Measurements from ENCODE around the gene PPFIBP1.

The PPFIBP1 gene

GRCh38 chr12:27493260-27493940, 30.6 kb upstream of the PPFIBP1 start:
- no peak overlapping the region for H2BK5ac ChIP-seq (ENCODE audit: low read depth, low read length, poor library complexity)
- no CpG with 5 or more reads among the region's 6 CpGs for WGBS (ENCODE audit: extremely low coverage, insufficient coverage, insufficient read length)
- no peaks in the 10 kb centered on the region for H3K79me1 ChIP-seq (ENCODE audit: low read length)

GRCh38 chr12:27497446-27497845, 26.6 kb upstream of the PPFIBP1 start:
- no peak for DNase-seq
- H3K18ac ChIP-seq (ENCODE audit: low read length), result no peak overlapping the region
- WGBS (ENCODE audit: extremely low coverage, insufficient coverage, insufficient read length), result no CpG with 5 or more reads among the region's 3 CpGs
- no peak overlapping the region for H3K14ac ChIP-seq (ENCODE audit: low read length)
- no peak overlapping the region for H2BK120ac ChIP-seq (ENCODE audit: insufficient read depth, low read length, poor library complexity)
- no peaks in the 10 kb centered on the region for H3K79me1 ChIP-seq (ENCODE audit: low read length)
- H3K9ac ChIP-seq (ENCODE audit: low read length), result no peak overlapping the region
- H3K4me2 ChIP-seq (ENCODE audit: low read length), result no peak overlapping the region
- no peak overlapping the region for H2BK5ac ChIP-seq (ENCODE audit: low read depth, low read length, poor library complexity)
- no peak overlapping the region for H4K91ac ChIP-seq (ENCODE audit: low read depth, low read length)
- H3K79me2 ChIP-seq (ENCODE audit: control insufficient read depth, insufficient read depth, low read length, poor library complexity), result no peaks in the 10 kb centered on the region
- no peak overlapping the region for H3K23ac ChIP-seq (ENCODE audit: low read length)
- no peak overlapping the region for H2BK12ac ChIP-seq (ENCODE audit: low read length)
- no peak overlapping the region for H4K12ac ChIP-seq (ENCODE audit: low read depth, low read length)
- no peak overlapping the region for H3K27ac ChIP-seq (ENCODE audit: low read depth, low read length)
- no peak overlapping the region for H2AFZ ChIP-seq (ENCODE audit: insufficient read depth, low read length, poor library complexity)
- H3K9me3 ChIP-seq (ENCODE audit: insufficient read depth, low read depth, low read length), result no peaks in the 10 kb centered on the region
- H3K4me3 ChIP-seq (ENCODE audit: low read depth, low read length), result no peak overlapping the region
- H3K36me3 ChIP-seq (ENCODE audit: control insufficient read depth in 1 of 2, insufficient read depth in 2 of 2, low read length in 2 of 2), result no peaks in the 10 kb centered on the region
- H3K4me1 ChIP-seq (ENCODE audit: control insufficient read depth in 1 of 2, insufficient read depth in 2 of 2, low read length in 2 of 2), result no peaks in the 10 kb centered on the region
- no peak overlapping the region for H4K8ac ChIP-seq (ENCODE audit: low read depth, low read length)
- H3K4ac ChIP-seq (ENCODE audit: low read depth, low read length), result no peak overlapping the region
- no peaks in the 10 kb centered on the region for H3K27me3 ChIP-seq (ENCODE audit: insufficient read depth, low read length)
- no peak overlapping the region for H2AK5ac ChIP-seq (ENCODE audit: low read length)

More at GRCh38 chr12:27493260-27493940, 30.6 kb upstream of the PPFIBP1 start:
- no peak overlapping the region for H3K23ac ChIP-seq (ENCODE audit: low read length)
- no peak overlapping the region for H4K12ac ChIP-seq (ENCODE audit: low read depth, low read length)
- no peaks in the 10 kb centered on the region for H3K27me3 ChIP-seq (ENCODE audit: insufficient read depth, low read length)
- H3K9me3 ChIP-seq (ENCODE audit: insufficient read depth, low read depth, low read length), result no peaks in the 10 kb centered on the region
- no peak overlapping the region for H2BK120ac ChIP-seq (ENCODE audit: insufficient read depth, low read length, poor library complexity)
- H3K18ac ChIP-seq (ENCODE audit: low read length), result no peak overlapping the region
- H4K91ac ChIP-seq (ENCODE audit: low read depth, low read length), result no peak overlapping the region
- no peaks in the 10 kb centered on the region for H3K36me3 ChIP-seq (ENCODE audit: control insufficient read depth in 1 of 2, insufficient read depth in 2 of 2, low read length in 2 of 2)
- no peak overlapping the region for H2AFZ ChIP-seq (ENCODE audit: insufficient read depth, low read length, poor library complexity)
- H3K9ac ChIP-seq (ENCODE audit: low read length), result no peak overlapping the region
- H4K8ac ChIP-seq (ENCODE audit: low read depth, low read length), result no peak overlapping the region
- H3K14ac ChIP-seq (ENCODE audit: low read length), result no peak overlapping the region
- H3K4me1 ChIP-seq (ENCODE audit: control insufficient read depth in 1 of 2, insufficient read depth in 2 of 2, low read length in 2 of 2), result no peaks in the 10 kb centered on the region
- H3K4ac ChIP-seq (ENCODE audit: low read depth, low read length), result no peak overlapping the region
- H3K27ac ChIP-seq (ENCODE audit: low read depth, low read length), result no peak overlapping the region
- H2AK5ac ChIP-seq (ENCODE audit: low read length), result no peak overlapping the region
- no peak overlapping the region for H2BK12ac ChIP-seq (ENCODE audit: low read length)
- H3K4me3 ChIP-seq (ENCODE audit: low read depth, low read length), result no peak overlapping the region
- H3K4me2 ChIP-seq (ENCODE audit: low read length), result no peak overlapping the region
- H3K79me2 ChIP-seq (ENCODE audit: control insufficient read depth, insufficient read depth, low read length, poor library complexity), result no peaks in the 10 kb centered on the region
- peak; percentile 20 to 59 for DNase-seq

GRCh38 chr12:27498149-27498548, 25.9 kb upstream of the PPFIBP1 start:
- no peak overlapping the region for H3K9ac ChIP-seq (ENCODE audit: low read length)
- no peak for DNase-seq
- no peak overlapping the region for H3K14ac ChIP-seq (ENCODE audit: low read length)
- no peak overlapping the region for H3K23ac ChIP-seq (ENCODE audit: low read length)
- no peak overlapping the region for H3K4ac ChIP-seq (ENCODE audit: low read depth, low read length)
- no CpG with 5 or more reads among the region's 4 CpGs for WGBS (ENCODE audit: extremely low coverage, insufficient coverage, insufficient read length)
- H2BK12ac ChIP-seq (ENCODE audit: low read length), result no peak overlapping the region
- no peak overlapping the region for H2BK120ac ChIP-seq (ENCODE audit: insufficient read depth, low read length, poor library complexity)
- H3K4me3 ChIP-seq (ENCODE audit: low read depth, low read length), result no peak overlapping the region
- no peaks in the 10 kb centered on the region for H3K9me3 ChIP-seq (ENCODE audit: insufficient read depth, low read depth, low read length)
- no peak overlapping the region for H2AK5ac ChIP-seq (ENCODE audit: low read length)
- H3K79me1 ChIP-seq (ENCODE audit: low read length), result no peaks in the 10 kb centered on the region
- no peaks in the 10 kb centered on the region for H3K27me3 ChIP-seq (ENCODE audit: insufficient read depth, low read length)
- no peak overlapping the region for H4K8ac ChIP-seq (ENCODE audit: low read depth, low read length)
- H3K79me2 ChIP-seq (ENCODE audit: control insufficient read depth, insufficient read depth, low read length, poor library complexity), result no peaks in the 10 kb centered on the region
- H3K36me3 ChIP-seq (ENCODE audit: control insufficient read depth in 1 of 2, insufficient read depth in 2 of 2, low read length in 2 of 2), result no peaks in the 10 kb centered on the region
- H4K91ac ChIP-seq (ENCODE audit: low read depth, low read length), result no peak overlapping the region
- no peak overlapping the region for H2AFZ ChIP-seq (ENCODE audit: insufficient read depth, low read length, poor library complexity)
- no peaks in the 10 kb centered on the region for H3K4me1 ChIP-seq (ENCODE audit: control insufficient read depth in 1 of 2, insufficient read depth in 2 of 2, low read length in 2 of 2)
- H3K18ac ChIP-seq (ENCODE audit: low read length), result no peak overlapping the region
- H3K27ac ChIP-seq (ENCODE audit: low read depth, low read length), result no peak overlapping the region
- no peak overlapping the region for H3K4me2 ChIP-seq (ENCODE audit: low read length)
- H4K12ac ChIP-seq (ENCODE audit: low read depth, low read length), result no peak overlapping the region
- no peak overlapping the region for H2BK5ac ChIP-seq (ENCODE audit: low read depth, low read length, poor library complexity)

- H3K18ac ChIP-seq (ENCODE audit: low read length), result no peak overlapping the region
- H3K79me2 ChIP-seq (ENCODE audit: control insufficient read depth, insufficient read depth, low read length, poor library complexity), result no peaks in the 10 kb centered on the region
- no peak overlapping the region for H4K91ac ChIP-seq (ENCODE audit: low read depth, low read length)
- no peak overlapping the region for H2AFZ ChIP-seq (ENCODE audit: insufficient read depth, low read length, poor library complexity)
- no peak overlapping the region for H3K27ac ChIP-seq (ENCODE audit: low read depth, low read length)
- no peaks in the 10 kb centered on the region for H3K27me3 ChIP-seq (ENCODE audit: insufficient read depth, low read length)
- H3K4me3 ChIP-seq (ENCODE audit: low read depth, low read length), result no peak overlapping the region
- H3K36me3 ChIP-seq (ENCODE audit: control insufficient read depth in 1 of 2, insufficient read depth in 2 of 2, low read length in 2 of 2), result no peaks in the 10 kb centered on the region
- no peak overlapping the region for H2BK120ac ChIP-seq (ENCODE audit: insufficient read depth, low read length, poor library complexity)
- no peak overlapping the region for H2BK5ac ChIP-seq (ENCODE audit: low read depth, low read length, poor library complexity)
- no peak overlapping the region for H3K14ac ChIP-seq (ENCODE audit: low read length)
- no peaks in the 10 kb centered on the region for H3K9me3 ChIP-seq (ENCODE audit: insufficient read depth, low read depth, low read length)
- WGBS (ENCODE audit: extremely low coverage, insufficient coverage, insufficient read length), result no CpG with 5 or more reads among the region's 5 CpGs
- no peak overlapping the region for H3K4ac ChIP-seq (ENCODE audit: low read depth, low read length)
- H2AK5ac ChIP-seq (ENCODE audit: low read length), result no peak overlapping the region
- no peak overlapping the region for H2BK12ac ChIP-seq (ENCODE audit: low read length)
- H4K12ac ChIP-seq (ENCODE audit: low read depth, low read length), result no peak overlapping the region
- H3K9ac ChIP-seq (ENCODE audit: low read length), result no peak overlapping the region
- H3K23ac ChIP-seq (ENCODE audit: low read length), result no peak overlapping the region
- H3K79me1 ChIP-seq (ENCODE audit: low read length), result no peaks in the 10 kb centered on the region
- H4K8ac ChIP-seq (ENCODE audit: low read depth, low read length), result no peak overlapping the region
- H3K4me2 ChIP-seq (ENCODE audit: low read length), result no peak overlapping the region
- DNase-seq, result no peak
- H3K4me1 ChIP-seq (ENCODE audit: control insufficient read depth in 1 of 2, insufficient read depth in 2 of 2, low read length in 2 of 2), result no peaks in the 10 kb centered on the region
Measured at GRCh38 chr12:27498761-27499160, 25.2 kb upstream of the PPFIBP1 start.

Data from trophoblast cell (in vitro differentiated cells and primary cell).